GM10847 (cell line): ENCODE results near the gene ANKRD29.

ENCODE experiments used
- POLR2A ChIP-seq: IDR thresholded peaks from 2 replicates; pipeline ENCODE4 v1.6.1; 2011; ENCODE audit not compliant: insufficient read length; ENCODE audit errors: extremely low read depth

The ANKRD29 gene

GRCh38 chr18:23662309-23663263 is at the start of gene ANKRD29:
Gene ANKRD29 (minus strand): TSS chr18:23662911. CDS start chr18:23662730, 181 bp downstream.
- TF ChIP-seq POLR2A: no peak

- TF ChIP-seq POLR2A: no peak
These were observed 49.7 kb upstream of the ANKRD29 start for GRCh38 chr18:23712445-23712844.

- TF ChIP-seq POLR2A: no peak
These were observed 48.7 kb upstream of the ANKRD29 start for GRCh38 chr18:23711426-23711825.

GRCh38 chr18:23710946-23711345 is 48.2 kb upstream of the ANKRD29 start:
- TF ChIP-seq POLR2A: no peak

- no peak for TF ChIP-seq POLR2A
These were observed 47.4 kb upstream of the ANKRD29 start for GRCh38 chr18:23710068-23710527.

- no peak for TF ChIP-seq POLR2A
These were observed 44.4 kb upstream of the ANKRD29 start for GRCh38 chr18:23706971-23707640.

GRCh38 chr18:23704806-23705205 is 42.1 kb upstream of the ANKRD29 start:
- TF ChIP-seq POLR2A: no peak

GRCh38 chr18:23703987-23704384 is 41.3 kb upstream of the ANKRD29 start:
- TF ChIP-seq POLR2A: no peak

- no peak for TF ChIP-seq POLR2A
These were observed 40.6 kb upstream of the ANKRD29 start for GRCh38 chr18:23703057-23703986.

- no peak for TF ChIP-seq POLR2A
These were observed 39.9 kb upstream of the ANKRD29 start for GRCh38 chr18:23702606-23703005.

- TF ChIP-seq POLR2A: no peak
These were observed 38.9 kb upstream of the ANKRD29 start for GRCh38 chr18:23701544-23702064.

- TF ChIP-seq POLR2A: no peak
These were observed 38.3 kb upstream of the ANKRD29 start for GRCh38 chr18:23701017-23701416.

GRCh38 chr18:23694637-23695430 is 32.1 kb upstream of the ANKRD29 start:
- TF ChIP-seq POLR2A: no peak

- no peak for TF ChIP-seq POLR2A
These were observed 31.1 kb upstream of the ANKRD29 start for GRCh38 chr18:23693846-23694245.
